Measurements from ENCODE around the gene SEMA4F.

DNA sequence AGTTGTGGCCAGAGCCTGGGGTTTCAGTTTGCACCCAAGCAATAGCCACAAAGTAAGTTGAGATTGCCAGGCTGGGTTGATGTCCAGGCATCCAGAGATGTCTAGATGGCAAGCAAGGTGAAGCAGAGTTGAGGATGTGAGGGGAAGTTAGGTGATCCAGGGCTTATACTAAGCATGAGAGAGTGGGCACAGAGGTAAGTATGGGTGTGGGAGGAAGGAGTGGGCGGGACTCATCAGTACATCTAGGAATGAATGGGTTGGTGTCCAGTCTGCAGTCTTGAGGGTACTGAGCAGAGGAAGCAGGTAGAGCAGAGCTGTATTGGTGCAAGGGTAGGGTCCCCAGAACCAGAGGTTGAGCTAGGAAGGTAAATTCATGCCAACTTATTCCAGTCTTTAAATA is 1.5 kb downstream of the SEMA4F start:
- TF ChIP-seq, protein P1, sequence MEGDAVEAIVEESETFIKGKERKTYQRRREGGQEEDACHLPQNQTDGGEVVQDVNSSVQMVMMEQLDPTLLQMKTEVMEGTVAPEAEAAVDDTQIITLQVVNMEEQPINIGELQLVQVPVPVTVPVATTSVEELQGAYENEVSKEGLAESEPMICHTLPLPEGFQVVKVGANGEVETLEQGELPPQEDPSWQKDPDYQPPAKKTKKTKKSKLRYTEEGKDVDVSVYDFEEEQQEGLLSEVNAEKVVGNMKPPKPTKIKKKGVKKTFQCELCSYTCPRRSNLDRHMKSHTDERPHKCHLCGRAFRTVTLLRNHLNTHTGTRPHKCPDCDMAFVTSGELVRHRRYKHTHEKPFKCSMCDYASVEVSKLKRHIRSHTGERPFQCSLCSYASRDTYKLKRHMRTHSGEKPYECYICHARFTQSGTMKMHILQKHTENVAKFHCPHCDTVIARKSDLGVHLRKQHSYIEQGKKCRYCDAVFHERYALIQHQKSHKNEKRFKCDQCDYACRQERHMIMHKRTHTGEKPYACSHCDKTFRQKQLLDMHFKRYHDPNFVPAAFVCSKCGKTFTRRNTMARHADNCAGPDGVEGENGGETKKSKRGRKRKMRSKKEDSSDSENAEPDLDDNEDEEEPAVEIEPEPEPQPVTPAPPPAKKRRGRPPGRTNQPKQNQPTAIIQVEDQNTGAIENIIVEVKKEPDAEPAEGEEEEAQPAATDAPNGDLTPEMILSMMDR (IDR thresholded peaks at IDR 0.05; ENCODE audit: low read depth, low read length, poor library complexity, severe bottlenecking): no peak
- TF ChIP-seq EZH2phosphoT487 (IDR thresholded peaks at IDR 0.05; ENCODE audit: borderline replicate concordance, low read length): no peak

Data from DOHH2 (cell line).